ENCODE measurements around the gene EMCN.

GRCh38 chr4:100345585-100345984, 172.2 kb downstream of the EMCN start:
- TF ChIP-seq E2F6 (IDR thresholded peaks at IDR 0.05; ENCODE audit: borderline replicate concordance, low read depth) (no peak), MAZ (IDR thresholded peaks at IDR 0.05; ENCODE audit: borderline replicate concordance, low read depth, low read length) (no peak), CTCF (IDR thresholded peaks at IDR 0.05) (no peak), REST (IDR thresholded peaks at IDR 0.05) (no peak), POLR2AphosphoS2 (conservative IDR thresholded peaks at IDR 0.05; ENCODE audit: low read length) (no peak), RFX5 (IDR thresholded peaks at IDR 0.05) (no peak), MAFK (IDR thresholded peaks at IDR 0.05; ENCODE audit: partially characterized antibody) (no peak), USF2 (IDR thresholded peaks at IDR 0.05) (no peak), POLR2A (IDR thresholded peaks at IDR 0.05; ENCODE audit: low read length) (no peak)

Data from A549 (cell line).